ENCODE data around the gene AK9.
"Not testable (repeated sequence)": the region's sequence is repeated elsewhere in the genome, so short reads cannot be mapped to it uniquely, and the experiment has no call there.

The AK9 gene

GRCh38 chr6:109478841-109479624 lies 212.0 kb downstream of the AK9 start:
- DNase-seq (ENCODE audit: low read depth) = no peak

GRCh38 chr6:109478222-109478805 lies 212.7 kb downstream of the AK9 start:
- no peak for DNase-seq (ENCODE audit: low read depth)

- DNase-seq (ENCODE audit: low read depth) = no peak
These were observed 213.3 kb downstream of the AK9 start for GRCh38 chr6:109477725-109478124.

GRCh38 chr6:109477184-109477583 lies 213.8 kb downstream of the AK9 start:
- no peak for DNase-seq (ENCODE audit: low read depth)

GRCh38 chr6:109475625-109476024 lies 215.4 kb downstream of the AK9 start:
- DNase-seq (ENCODE audit: low read depth) = no peak

GRCh38 chr6:109474995-109475394 lies 216.0 kb downstream of the AK9 start:
- DNase-seq (ENCODE audit: low read depth) = no peak

GRCh38 chr6:109473120-109473519 lies 217.9 kb downstream of the AK9 start:
- no peak for DNase-seq (ENCODE audit: low read depth)

GRCh38 chr6:109472132-109472995 lies 218.6 kb downstream of the AK9 start:
- no peak for DNase-seq (ENCODE audit: low read depth)

GRCh38 chr6:109471105-109471810 lies 219.7 kb downstream of the AK9 start:
- no peak for DNase-seq (ENCODE audit: low read depth)

- no peak for DNase-seq (ENCODE audit: low read depth)
These were observed 221.3 kb downstream of the AK9 start for GRCh38 chr6:109469591-109470189.

GRCh38 chr6:109467696-109468095 lies 223.3 kb downstream of the AK9 start:
- DNase-seq (ENCODE audit: low read depth) = no peak

- DNase-seq (ENCODE audit: low read depth) = no peak
These were observed 224.6 kb downstream of the AK9 start for GRCh38 chr6:109466212-109466923.

GRCh38 chr6:109465772-109466171 lies 225.2 kb downstream of the AK9 start:
- no peak for DNase-seq (ENCODE audit: low read depth)

GRCh38 chr6:109461733-109462526 lies 229.1 kb downstream of the AK9 start:
- DNase-seq (ENCODE audit: low read depth) = no peak

- not testable (repeated sequence) for DNase-seq (ENCODE audit: low read depth)
These were observed 229.8 kb downstream of the AK9 start for GRCh38 chr6:109461205-109461604.

- no peak for DNase-seq (ENCODE audit: low read depth)
These were observed 230.7 kb downstream of the AK9 start for GRCh38 chr6:109460161-109460829.

- peak; percentile 42 for DNase-seq (ENCODE audit: low read depth)
These were observed 232.0 kb downstream of the AK9 start for GRCh38 chr6:109458774-109459531.

GRCh38 chr6:109457562-109457996 lies 233.4 kb downstream of the AK9 start:
- DNase-seq (ENCODE audit: low read depth) = no peak

Data from T-helper 22 cell (primary cell).